NB4 (cell line): ENCODE measurements around the gene ST3GAL4.

Source experiments
- MAX ChIP-seq: IDR thresholded peaks from 2 replicates; pipeline ENCODE4 v1.6.1; 2011; ENCODE audit warnings: low read depth, low read length
- POLR2A ChIP-seq: IDR thresholded peaks from 2 replicates; pipeline ENCODE4 v1.6.1; 2011; ENCODE audit warnings: mild to moderate bottlenecking; ENCODE audit not compliant: insufficient read length; ENCODE audit errors: extremely low read depth
- TF ChIP-seq, protein P1 (sequence below): IDR thresholded peaks from one replicate; pipeline ENCODE4 v1.5.1; 2012; ENCODE audit warnings: low read depth, low read length

GRCh38 chr11:126336671-126337101, 18.8 kb upstream of the ST3GAL4 start:
- no peak for TF ChIP-seq POLR2A
- TF ChIP-seq, protein P1, sequence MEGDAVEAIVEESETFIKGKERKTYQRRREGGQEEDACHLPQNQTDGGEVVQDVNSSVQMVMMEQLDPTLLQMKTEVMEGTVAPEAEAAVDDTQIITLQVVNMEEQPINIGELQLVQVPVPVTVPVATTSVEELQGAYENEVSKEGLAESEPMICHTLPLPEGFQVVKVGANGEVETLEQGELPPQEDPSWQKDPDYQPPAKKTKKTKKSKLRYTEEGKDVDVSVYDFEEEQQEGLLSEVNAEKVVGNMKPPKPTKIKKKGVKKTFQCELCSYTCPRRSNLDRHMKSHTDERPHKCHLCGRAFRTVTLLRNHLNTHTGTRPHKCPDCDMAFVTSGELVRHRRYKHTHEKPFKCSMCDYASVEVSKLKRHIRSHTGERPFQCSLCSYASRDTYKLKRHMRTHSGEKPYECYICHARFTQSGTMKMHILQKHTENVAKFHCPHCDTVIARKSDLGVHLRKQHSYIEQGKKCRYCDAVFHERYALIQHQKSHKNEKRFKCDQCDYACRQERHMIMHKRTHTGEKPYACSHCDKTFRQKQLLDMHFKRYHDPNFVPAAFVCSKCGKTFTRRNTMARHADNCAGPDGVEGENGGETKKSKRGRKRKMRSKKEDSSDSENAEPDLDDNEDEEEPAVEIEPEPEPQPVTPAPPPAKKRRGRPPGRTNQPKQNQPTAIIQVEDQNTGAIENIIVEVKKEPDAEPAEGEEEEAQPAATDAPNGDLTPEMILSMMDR: no peak
- peak; percentile 4 for TF ChIP-seq MAX
